GM12875 (cell line): ENCODE results near the gene ATP6V0B.
A peak's percentile ranks its signal among the peaks of the same experiment; 100 is the strongest.

Source experiments
- H3K4me3 ChIP-seq: one replicate; pipeline ENCODE4 v1.5.1; 2011; ENCODE audit warnings: low read depth, low read length, control low read depth
- CTCF ChIP-seq: IDR thresholded peaks from 2 replicates; pipeline ENCODE4 v1.5.1; 2011; ENCODE audit warnings: low read depth, mild to moderate bottlenecking, control low read depth, inconsistent platforms, low read length, moderate library complexity, borderline replicate concordance; ENCODE audit not compliant: insufficient read depth

The ATP6V0B gene

GRCh38 chr1:43986712-43987111 is 12.0 kb downstream of the ATP6V0B start:
- TF ChIP-seq CTCF = no peak
- no peak overlapping the region for H3K4me3 ChIP-seq

GRCh38 chr1:43987159-43987902 is 12.6 kb downstream of the ATP6V0B start:
- no peak overlapping the region for H3K4me3 ChIP-seq
- TF ChIP-seq CTCF = no peak

- no peak for TF ChIP-seq CTCF
- peak overlapping the region; percentile 69 for H3K4me3 ChIP-seq
Measured at GRCh38 chr1:43990271-43991199, 15.8 kb downstream of the ATP6V0B start.

- TF ChIP-seq CTCF = no peak
- peak overlapping the region; percentile 69 for H3K4me3 ChIP-seq
Measured at GRCh38 chr1:43991200-43991475, 16.4 kb downstream of the ATP6V0B start.

- no peak for TF ChIP-seq CTCF
- peak within 1 kb of the TSS; percentile 69 for H3K4me3 ChIP-seq
Measured at GRCh38 chr1:43991476-43992231, 16.9 kb downstream of the ATP6V0B start, which contains the start of gene CCDC24. CCDC24 (plus strand) TSS chr1:43991599; CDS start chr1:43991879, 280 bp downstream.

GRCh38 chr1:43992232-43992995 is 17.7 kb downstream of the ATP6V0B start:
- TF ChIP-seq CTCF = no peak
- H3K4me3 ChIP-seq = peak overlapping the region; percentile 69
